ENCODE measurements around the gene CDH24. TPM values are rescaled to one million over a fixed set of nuclear protein-coding genes. Genes with fewer than 3 reads are reported as not detected.

Gene CDH24
- total and polyA plus RNA-seq, 2 of the 13 experiments (the other 11 are each of a cell fraction or from before 2014, with no cell fraction given), result 0.69 to 0.99 TPM

- ChIA-PET CTCF (ENCODE audit: low intra/inter-chr PET ratio, low total read pairs) (interaction anchor here (0.9 to 4.5 kb wide), 17 partner anchors 9 to 512 kb away, joined by 3 to 34 read pairs (median 5); partner anchors contain the start of genes ACIN1, C14orf119 and CDH24), POLR2A (interaction anchor here (0.6 to 2.0 kb wide), 33 partner anchors 8 to 1144 kb away, joined by 3 to 80 read pairs (median 4); partner anchors contain the start of genes ACIN1, AJUBA, BCL2L2 and C14orf119)
- H2AFZ ChIP-seq (ENCODE audit: low read length), result no peak overlapping the region
- no peak for FAIRE-seq
- no peak for DNase-seq (ENCODE audit: low spot score)
- H3K4me3 ChIP-seq (replicated peaks in 1 of 3; ENCODE audit: insufficient read depth in 1 of 3, low read depth in 2 of 3, low read length in 3 of 3), result no peak overlapping the region
- intact Hi-C loops (cut with micrococcal nuclease; ENCODE audit: unreplicated experiment) (loop anchor here (1.0 to 2.0 kb wide), 3 partner anchors 8 to 117 kb away; no protein-coding TSS in a partner anchor), in situ Hi-C loops (cut with HindIII; ENCODE audit: extremely low pct_ligation_motif_present, low pct_unique_long_range_greater_than_20kb) (loop anchor here (5.0 kb wide), 1 partner anchor 38 kb away; no protein-coding TSS in a partner anchor)
- H3K4me1 ChIP-seq (ENCODE audit: insufficient read depth, low read length), result peaks cover 42% of the 10 kb centered on the region
- no peak overlapping the region for H3K4me2 ChIP-seq (ENCODE audit: low read depth, low read length)
- H3K9ac ChIP-seq (ENCODE audit: insufficient read depth, low read depth, low read length), result no peak overlapping the region; the same call in 1 of the 2 replicates
- peaks cover 12% of the 10 kb centered on the region for H4K20me1 ChIP-seq (ENCODE audit: insufficient read depth, low read length)
- no peaks in the 10 kb centered on the region for H3K9me3 ChIP-seq (ENCODE audit: low read length)
- peak overlapping the region; percentile 5 for H3K27ac ChIP-seq (ENCODE audit: extremely low read length, insufficient read depth, low read length)
- WGBS (ENCODE audit: low lambda C conversion rate), result 95% methylated on average over 4 of the region's 4 CpGs
- H3K36me3 ChIP-seq (replicated peaks in 1 of 2; ENCODE audit: control insufficient read depth in 1 of 2, insufficient read depth in 2 of 2, low read length in 2 of 2), result peaks cover 40 to 72% of the 10 kb centered on the region in 2 experiments
- ATAC-seq, result no peak; the same call in 2 of the 3 replicates
- H3K79me2 ChIP-seq (ENCODE audit: insufficient read depth, low read length), result peaks cover 45% of the 10 kb centered on the region
- no peaks in the 10 kb centered on the region; a peak in 1 of 5 replicates for H3K27me3 ChIP-seq (ENCODE audit: control insufficient read depth in 1 of 2, insufficient read depth in 2 of 2, low read length in 2 of 2)
- no TSS peak for BruUV-seq (replicated peaks)
- TF ChIP-seq ZNF17 (CRISPR knock-in tag; IDR thresholded peaks at IDR 0.05) (no peak), RORA (CRISPR knock-in tag; IDR thresholded peaks at IDR 0.05) (no peak), JUN (CRISPR knock-in tag; IDR thresholded peaks at IDR 0.05) (no peak), ZNF224 (CRISPR knock-in tag; IDR thresholded peaks at IDR 0.05) (0 out of 2 replicates have a peak, but pooled peaks have one; percentile 41), GZF1 (CRISPR knock-in tag; IDR thresholded peaks at IDR 0.05) (no peak), ZNF564 (CRISPR knock-in tag; IDR thresholded peaks at IDR 0.05) (no peak), PHF8 (CRISPR knock-in tag; IDR thresholded peaks at IDR 0.05) (no peak), RFXAP (CRISPR knock-in tag; IDR thresholded peaks at IDR 0.05; ENCODE audit: borderline replicate concordance) (no peak), IRF9 (CRISPR knock-in tag; IDR thresholded peaks at IDR 0.05; ENCODE audit: borderline replicate concordance) (no peak), BRD4 (CRISPR knock-in tag; IDR thresholded peaks at IDR 0.05) (0 out of 2 replicates have a peak, but pooled peaks have one; percentile 20), ZFP90 (CRISPR knock-in tag; IDR thresholded peaks at IDR 0.05; ENCODE audit: borderline replicate concordance) (no peak), CSRNP2 (CRISPR knock-in tag; conservative IDR thresholded peaks at IDR 0.05; ENCODE audit: low read depth) (no peak), U2AF2 (IDR thresholded peaks at IDR 0.05; ENCODE audit: low read depth, low read length) (no peak), NFYC (CRISPR knock-in tag; IDR thresholded peaks at IDR 0.05) (no peak), THAP11 (CRISPR knock-in tag; IDR thresholded peaks at IDR 0.05) (no peak), FOXO4 (CRISPR knock-in tag; conservative IDR thresholded peaks at IDR 0.05) (0 out of 2 replicates have a peak, but pooled peaks have one; percentile 71), HNRNPUL1 (IDR thresholded peaks at IDR 0.05; ENCODE audit: low read depth, low read length) (no peak)
- TF ChIP-seq, protein P1, sequence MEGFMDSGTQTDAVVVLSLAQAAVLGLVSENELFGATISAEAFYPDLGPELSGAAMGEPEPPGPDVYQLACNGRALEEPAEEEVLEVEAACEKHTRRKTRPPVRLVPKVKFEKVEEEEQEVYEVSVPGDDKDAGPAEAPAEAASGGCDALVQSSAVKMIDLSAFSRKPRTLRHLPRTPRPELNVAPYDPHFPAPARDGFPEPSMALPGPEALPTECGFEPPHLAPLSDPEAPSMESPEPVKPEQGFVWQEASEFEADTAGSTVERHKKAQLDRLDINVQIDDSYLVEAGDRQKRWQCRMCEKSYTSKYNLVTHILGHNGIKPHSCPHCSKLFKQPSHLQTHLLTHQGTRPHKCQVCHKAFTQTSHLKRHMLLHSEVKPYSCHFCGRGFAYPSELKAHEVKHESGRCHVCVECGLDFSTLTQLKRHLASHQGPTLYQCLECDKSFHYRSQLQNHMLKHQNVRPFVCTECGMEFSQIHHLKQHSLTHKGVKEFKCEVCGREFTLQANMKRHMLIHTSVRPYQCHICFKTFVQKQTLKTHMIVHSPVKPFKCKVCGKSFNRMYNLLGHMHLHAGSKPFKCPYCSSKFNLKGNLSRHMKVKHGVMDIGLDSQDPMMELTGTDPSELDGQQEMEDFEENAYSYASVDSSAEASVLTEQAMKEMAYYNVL (CRISPR knock-in tag; IDR thresholded peaks at IDR 0.05; ENCODE audit: borderline replicate concordance), result no peak
These were observed 12.1 kb upstream of the CDH24 start for GRCh38 chr14:23069413-23069806.
